ENCODE measurements around the gene RPLP2.

The RPLP2 gene

GRCh38 chr11:810040-810567 is 337 bp downstream of the RPLP2 start:
- DNase-seq, result no peak

GRCh38 chr11:811446-812245 is 1.9 kb downstream of the RPLP2 start:
- DNase-seq, result no peak

- no peak for DNase-seq
These were observed 2.6 kb downstream of the RPLP2 start for GRCh38 chr11:812390-812789.

- no peak for DNase-seq
These were observed 3.3 kb downstream of the RPLP2 start for GRCh38 chr11:813072-813455.

GRCh38 chr11:813456-814096 is 3.8 kb downstream of the RPLP2 start:
- no peak for DNase-seq

- DNase-seq, result no peak
These were observed 6.1 kb downstream of the RPLP2 start for GRCh38 chr11:815675-816432.

GRCh38 chr11:816433-816779 is 6.6 kb downstream of the RPLP2 start:
- DNase-seq, result no peak

GRCh38 chr11:818396-819128 is 8.8 kb downstream of the RPLP2 start, which contains the start of gene PNPLA2:
TSS of gene PNPLA2 (plus strand) at chr11:818914. CDS start at chr11:819719, 805 bp downstream.
- DNase-seq, result no peak

GRCh38 chr11:819129-819931 is 9.6 kb downstream of the RPLP2 start:
- DNase-seq, result peak; percentile 52

- DNase-seq, result no peak
These were observed 10.3 kb downstream of the RPLP2 start for GRCh38 chr11:819943-820649.

GRCh38 chr11:820655-821511 is 11.1 kb downstream of the RPLP2 start:
- no peak for DNase-seq

GRCh38 chr11:821512-822371 is 12.0 kb downstream of the RPLP2 start:
- DNase-seq, result no peak

GRCh38 chr11:823441-824291 is 13.9 kb downstream of the RPLP2 start:
- DNase-seq, result no peak

GRCh38 chr11:824292-824880 is 14.6 kb downstream of the RPLP2 start:
- no peak for DNase-seq

GRCh38 chr11:824942-825341 is 15.2 kb downstream of the RPLP2 start:
- no peak for DNase-seq

- DNase-seq, result no peak
These were observed 15.8 kb downstream of the RPLP2 start for GRCh38 chr11:825366-826226.

GRCh38 chr11:826227-826621 is 16.5 kb downstream of the RPLP2 start:
- no peak for DNase-seq

Measured in NCI-H1694 (cell line).